Skeletal muscle tissue (tissue), 4 donors: ENCODE data around the gene VDAC1. TPM values are rescaled to one million over a fixed set of nuclear protein-coding genes. Genes with fewer than 3 reads are reported as not detected.

Source experiments
- H3K27ac ChIP-seq: one replicate; pipeline ENCODE4 v1.7.0; 2013; ENCODE audit warnings: mild to moderate bottlenecking, low read depth, low read length, inconsistent platforms
- H3K27me3 ChIP-seq, 3 donors: one replicate each; pipeline ENCODE4 v1.7.0; 2013; ENCODE audit warnings: low read length in 3 of 3; ENCODE audit not compliant: control insufficient read depth in 3 of 3, insufficient read depth in 3 of 3
- H3K36me3 ChIP-seq, 3 donors: one replicate each; pipeline ENCODE4 v1.7.0; 2013; ENCODE audit warnings: low read length in 3 of 3; ENCODE audit not compliant: control insufficient read depth in 3 of 3, insufficient read depth in 3 of 3
- H3K4me1 ChIP-seq, 3 donors: one replicate each; pipeline ENCODE4 v1.7.0; 2013; ENCODE audit warnings: low read length in 3 of 3, mild to moderate bottlenecking in 3 of 3; ENCODE audit not compliant: control insufficient read depth in 3 of 3, insufficient read depth in 3 of 3
- H3K4me3 ChIP-seq, 3 donors: one replicate each; pipeline ENCODE4 v1.7.0; 2013; ENCODE audit warnings: low read length in 3 of 3
- H3K9ac ChIP-seq, 3 donors: one replicate each; pipeline ENCODE4 v1.7.0; 2013; ENCODE audit warnings: low read length in 3 of 3, mild to moderate bottlenecking in 3 of 3, moderate library complexity in 2 of 3, low read depth in 1 of 3
- H3K9me3 ChIP-seq, 3 donors: one replicate each; pipeline ENCODE4 v1.7.0; 2013; ENCODE audit warnings: low read length in 3 of 3; ENCODE audit not compliant: control insufficient read depth in 3 of 3
- total RNA-seq: library from RNA; depleted of rRNA; stranded (reverse); fragments of >200 nt; gene quantifications from one replicate; pipeline ENCODE4 v1.2.3, GENCODE V29; 2014
- donor health status: Osteomylitis.

VDAC1 gene
- total RNA-seq, 1 donor from 2014 or later: 257 TPM

DNA sequence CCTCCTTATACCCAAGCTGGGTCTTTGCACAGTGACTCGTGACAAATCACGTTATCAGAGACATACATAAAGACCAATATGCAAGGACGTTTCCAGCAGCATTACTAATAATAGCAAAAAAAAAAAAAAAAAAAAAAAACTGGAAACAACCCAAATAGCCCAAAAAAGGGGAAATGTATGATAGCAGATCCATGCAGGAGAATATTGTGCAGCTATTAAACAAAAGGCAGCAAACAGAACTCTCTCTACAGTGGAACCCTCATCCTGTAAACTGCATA, 74.0 kb downstream of the VDAC1 start:
- H3K27ac ChIP-seq: no peak overlapping the region

DNA sequence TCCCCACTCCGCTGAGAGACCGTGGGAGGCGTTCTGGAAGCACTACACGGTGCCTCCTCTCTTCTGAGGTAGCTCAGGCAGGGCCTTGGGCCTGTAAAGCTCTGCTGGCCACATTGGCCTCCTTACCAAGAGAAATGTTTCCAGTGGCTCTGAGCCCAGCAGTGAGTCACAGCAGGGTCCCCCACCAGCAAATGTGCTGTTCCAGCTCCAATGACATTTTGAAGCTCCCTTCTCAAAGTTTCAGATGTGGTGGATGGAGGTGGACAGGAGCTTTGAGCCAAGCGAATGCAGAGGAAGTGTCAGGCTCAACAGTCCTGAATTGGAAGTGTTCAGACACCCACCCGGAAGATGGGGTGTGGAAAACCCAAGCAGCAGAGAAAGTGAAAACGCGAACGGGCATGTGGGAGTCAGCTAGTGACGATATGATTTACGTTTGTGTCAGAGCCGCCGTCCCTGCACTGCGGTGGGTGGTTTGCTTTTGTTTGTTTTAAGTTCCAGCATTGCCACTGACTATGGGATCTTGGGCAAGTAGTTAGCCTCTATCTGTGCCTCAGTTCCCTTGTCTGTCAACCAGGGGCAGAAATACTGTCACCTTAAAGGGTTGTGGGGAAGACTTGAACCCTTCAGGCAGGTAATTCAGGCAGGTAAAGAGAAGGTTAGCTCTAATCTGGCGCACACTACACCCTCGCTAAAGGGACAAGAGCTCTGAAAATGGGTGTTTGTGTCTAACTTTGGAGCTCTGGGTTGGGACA, 74.5 kb downstream of the VDAC1 start:
- H3K36me3 ChIP-seq: no peaks in the 10 kb centered on the region
- H3K9ac ChIP-seq: no peak overlapping the region
- H3K27ac ChIP-seq: no peak overlapping the region
- H3K27me3 ChIP-seq: peaks cover 0 to 5% (median 4%) of the 10 kb centered on the region in 3 donors
- H3K4me1 ChIP-seq: peaks cover 8 to 26% (median 10%) of the 10 kb centered on the region in 3 donors
- H3K9me3 ChIP-seq: no peaks in the 10 kb centered on the region
- no peak overlapping the region for H3K4me3 ChIP-seq

More for the DNA sequence above, 74.0 kb downstream of the VDAC1 start:
- Histone ChIP-seq H3K9ac (no peak overlapping the region), H3K9me3 (no peaks in the 10 kb centered on the region), H3K4me3 (no peak overlapping the region), H3K27me3 (peaks cover 0 to 4% (median 2%) of the 10 kb centered on the region in 3 donors), H3K36me3 (no peaks in the 10 kb centered on the region), H3K4me1 (peaks cover 11 to 31% (median 14%) of the 10 kb centered on the region in 3 donors)

DNA sequence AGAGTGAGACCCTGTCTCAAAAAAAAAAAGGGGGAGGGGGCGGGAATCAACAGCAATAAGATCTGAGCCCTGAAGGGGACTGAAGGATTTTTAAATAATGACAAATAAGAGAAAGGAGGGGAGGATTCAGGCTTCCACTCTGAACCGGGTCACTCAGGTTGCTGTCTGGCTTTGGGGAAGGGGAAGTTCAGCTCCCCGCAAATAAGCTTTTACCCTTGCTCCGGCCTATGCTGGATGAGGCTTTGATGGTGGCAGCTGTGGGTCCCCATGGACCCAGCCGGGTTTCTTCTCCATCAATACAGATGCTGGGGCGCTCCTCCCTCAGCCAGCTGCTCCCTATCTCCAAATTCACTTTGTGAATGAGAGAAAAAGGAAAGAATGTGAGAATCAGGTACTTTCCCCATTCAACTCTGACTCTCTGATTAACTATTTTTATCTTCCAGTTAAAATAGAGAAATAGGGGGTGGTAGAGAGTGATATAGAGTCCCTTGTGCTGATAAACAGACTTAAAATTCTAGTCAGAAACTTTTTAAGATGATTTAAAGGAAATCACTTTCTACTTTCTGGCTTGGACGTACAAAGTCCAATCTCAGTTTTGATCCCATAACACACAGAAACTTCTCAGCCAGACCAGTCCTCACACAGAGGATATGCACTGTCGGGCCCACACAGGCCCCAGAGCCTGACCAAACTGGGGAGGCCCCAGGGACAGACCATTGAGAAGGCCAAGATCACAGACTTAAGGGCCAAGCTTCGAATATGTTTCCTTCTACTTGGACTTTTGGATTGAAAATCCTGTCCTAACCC, 76.0 kb downstream of the VDAC1 start:
- no peak overlapping the region for H3K4me3 ChIP-seq
- H3K27ac ChIP-seq: no peak overlapping the region
- peaks cover 0 to 7% (median 4%) of the 10 kb centered on the region in 3 donors for H3K27me3 ChIP-seq
- no peaks in the 10 kb centered on the region for H3K36me3 ChIP-seq
- H3K9me3 ChIP-seq: no peaks in the 10 kb centered on the region
- no peak overlapping the region for H3K9ac ChIP-seq
- H3K4me1 ChIP-seq: peaks cover 4 to 16% (median 5%) of the 10 kb centered on the region in 3 donors

DNA sequence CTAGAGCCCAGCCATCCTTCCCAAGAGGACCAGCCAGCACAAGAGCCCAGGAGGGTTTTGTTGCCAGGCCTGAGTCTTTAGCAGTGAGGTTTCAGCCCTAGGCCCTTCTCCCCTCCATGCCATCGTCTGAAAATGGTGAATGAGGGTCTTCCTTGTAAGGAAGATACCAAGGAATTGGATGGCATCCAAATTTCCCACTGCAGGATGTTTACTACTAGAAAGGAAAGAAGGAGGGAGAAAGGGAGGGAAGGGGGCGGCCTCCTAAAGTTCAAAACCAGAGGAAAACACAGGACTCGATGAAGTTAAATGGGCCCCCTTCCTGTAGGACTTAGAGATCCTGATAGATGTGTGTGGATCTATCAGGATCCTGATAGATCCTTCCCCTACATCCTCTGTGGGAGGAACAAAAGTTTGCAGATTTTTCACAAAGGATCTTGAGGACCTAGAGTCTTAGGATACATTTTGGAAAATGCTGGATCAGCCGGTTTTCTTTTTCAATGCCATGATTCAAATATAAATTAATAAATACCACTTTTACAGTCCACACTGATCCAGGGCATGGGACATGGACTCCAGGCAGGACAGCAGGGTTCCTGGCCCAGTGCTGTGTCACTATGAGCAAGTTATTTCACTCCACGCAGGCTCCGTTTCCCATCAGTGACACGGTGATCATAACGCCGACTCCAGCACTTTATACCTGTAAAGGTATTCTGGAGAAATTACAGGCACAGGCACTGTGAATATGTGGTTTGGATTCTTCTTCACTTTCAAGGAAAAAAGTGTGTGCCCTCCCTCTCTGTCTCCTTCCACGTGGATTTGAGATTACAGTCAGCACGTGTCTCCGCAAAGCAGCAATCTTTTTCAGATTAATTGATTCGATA, 77.2 kb downstream of the VDAC1 start:
- Histone ChIP-seq H3K9me3 (no peaks in the 10 kb centered on the region), H3K4me1 (peaks cover 4 to 10% (median 5%) of the 10 kb centered on the region in 3 donors), H3K27ac (no peak overlapping the region), H3K27me3 (peaks cover 0 to 6% (median 4%) of the 10 kb centered on the region in 3 donors), H3K9ac (no peak overlapping the region), H3K36me3 (no peaks in the 10 kb centered on the region), H3K4me3 (no peak overlapping the region)

DNA sequence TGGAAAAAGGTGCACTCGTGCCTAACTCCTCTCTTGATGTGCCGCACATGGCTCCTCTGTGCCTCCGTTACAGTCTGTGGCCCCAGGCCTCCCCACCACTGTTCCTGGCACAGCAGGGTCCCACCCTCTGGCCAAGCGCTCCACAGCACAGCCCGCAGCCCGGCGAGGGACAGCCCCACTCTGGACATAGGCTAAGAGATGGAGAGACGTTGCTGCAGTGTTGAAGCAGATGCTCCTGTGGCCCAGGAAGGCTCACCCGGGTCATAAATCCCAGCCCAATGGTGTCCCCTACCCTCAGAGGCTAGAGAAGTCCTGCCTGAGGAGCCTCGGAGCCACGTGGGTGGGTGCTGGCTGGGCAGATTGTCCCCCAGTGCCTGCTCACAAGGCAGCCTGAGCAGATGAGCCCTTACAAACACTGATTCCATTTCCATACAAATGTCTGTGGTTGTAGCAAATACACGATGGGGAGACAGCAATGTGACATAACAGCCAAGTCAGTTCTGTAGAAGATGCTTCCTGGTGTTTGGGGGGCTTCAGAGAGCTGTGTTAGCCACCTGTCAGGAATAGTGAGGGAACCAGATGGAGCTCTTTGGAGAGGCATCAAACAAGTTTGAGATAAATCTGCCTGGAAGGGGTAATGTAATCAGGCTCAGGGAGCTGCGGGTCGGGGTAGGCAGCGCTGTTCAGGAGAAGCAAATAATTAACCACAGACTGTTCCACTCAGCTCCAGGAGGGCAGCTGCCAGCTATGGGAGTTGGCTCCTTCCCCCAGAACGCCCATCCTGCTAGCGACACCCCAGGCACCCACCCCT, 78.1 kb downstream of the VDAC1 start:
- H3K4me3 ChIP-seq: no peak overlapping the region
- peaks cover 4 to 10% (median 5%) of the 10 kb centered on the region in 3 donors for H3K4me1 ChIP-seq
- no peaks in the 10 kb centered on the region for H3K9me3 ChIP-seq
- no peaks in the 10 kb centered on the region for H3K36me3 ChIP-seq
- no peak overlapping the region for H3K9ac ChIP-seq
- peaks cover 0 to 5% (median 4%) of the 10 kb centered on the region in 3 donors for H3K27me3 ChIP-seq
- no peak overlapping the region for H3K27ac ChIP-seq

DNA sequence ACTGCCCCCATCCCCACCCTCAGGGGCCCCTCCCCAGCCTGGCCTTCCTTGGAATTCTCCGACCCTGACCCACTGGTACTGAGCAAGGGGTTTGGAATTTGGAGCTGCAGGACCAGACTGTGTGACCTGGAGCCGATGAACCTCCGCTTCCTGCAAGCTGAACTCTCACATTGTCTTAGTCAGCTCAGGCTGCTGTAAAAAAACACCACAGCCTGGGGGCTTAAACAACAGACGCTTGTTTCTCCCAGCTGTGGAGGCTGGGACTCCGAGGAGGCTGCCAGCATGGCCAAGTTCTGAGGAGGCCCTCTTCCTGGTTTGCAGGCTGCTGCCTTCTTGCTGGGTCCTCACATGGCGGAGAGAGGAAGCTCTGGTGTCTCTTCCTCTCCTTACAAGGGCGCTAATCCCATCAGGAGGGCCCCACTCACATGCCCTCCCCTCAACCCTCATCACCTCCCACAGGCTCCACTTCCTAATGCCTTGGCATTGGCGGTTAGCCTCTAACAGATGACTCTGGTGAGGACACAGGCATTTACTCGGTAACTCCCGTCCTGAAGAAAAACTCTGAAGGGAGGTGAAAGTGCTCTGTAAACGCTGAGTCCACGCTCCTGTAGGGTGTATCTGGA, 78.8 kb downstream of the VDAC1 start:
- Histone ChIP-seq H3K27ac (no peak overlapping the region), H3K9ac (no peak overlapping the region), H3K9me3 (no peaks in the 10 kb centered on the region), H3K27me3 (peaks cover 0 to 5% (median 4%) of the 10 kb centered on the region in 3 donors), H3K36me3 (no peaks in the 10 kb centered on the region), H3K4me3 (no peak overlapping the region), H3K4me1 (peaks cover 4 to 10% (median 5%) of the 10 kb centered on the region in 3 donors)

DNA sequence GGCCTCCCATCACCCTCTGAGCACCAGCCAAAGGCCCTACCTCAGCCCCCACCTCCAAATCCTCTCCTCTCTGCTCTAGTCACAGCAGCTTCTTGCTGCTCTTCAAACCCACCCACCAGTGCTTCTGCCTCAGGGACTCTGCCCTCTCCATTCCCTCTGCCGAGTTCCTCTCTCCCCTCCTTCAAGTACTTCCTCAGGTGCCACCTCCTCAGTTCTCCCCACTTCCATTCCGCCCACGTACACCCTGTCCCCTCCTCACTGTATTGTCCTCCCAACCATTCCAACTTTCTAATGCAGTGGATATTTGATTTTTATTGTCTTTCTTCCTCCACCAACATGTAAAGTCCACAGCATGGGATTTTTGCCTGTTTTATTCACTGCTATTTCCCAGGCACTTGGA, 79.5 kb downstream of the VDAC1 start:
- Histone ChIP-seq H3K27me3 (peaks cover 0 to 5% (median 4%) of the 10 kb centered on the region in 3 donors), H3K27ac (no peak overlapping the region), H3K9ac (no peak overlapping the region), H3K36me3 (no peaks in the 10 kb centered on the region), H3K9me3 (no peaks in the 10 kb centered on the region), H3K4me3 (no peak overlapping the region), H3K4me1 (peaks cover 3 to 10% (median 4%) of the 10 kb centered on the region in 3 donors)

DNA sequence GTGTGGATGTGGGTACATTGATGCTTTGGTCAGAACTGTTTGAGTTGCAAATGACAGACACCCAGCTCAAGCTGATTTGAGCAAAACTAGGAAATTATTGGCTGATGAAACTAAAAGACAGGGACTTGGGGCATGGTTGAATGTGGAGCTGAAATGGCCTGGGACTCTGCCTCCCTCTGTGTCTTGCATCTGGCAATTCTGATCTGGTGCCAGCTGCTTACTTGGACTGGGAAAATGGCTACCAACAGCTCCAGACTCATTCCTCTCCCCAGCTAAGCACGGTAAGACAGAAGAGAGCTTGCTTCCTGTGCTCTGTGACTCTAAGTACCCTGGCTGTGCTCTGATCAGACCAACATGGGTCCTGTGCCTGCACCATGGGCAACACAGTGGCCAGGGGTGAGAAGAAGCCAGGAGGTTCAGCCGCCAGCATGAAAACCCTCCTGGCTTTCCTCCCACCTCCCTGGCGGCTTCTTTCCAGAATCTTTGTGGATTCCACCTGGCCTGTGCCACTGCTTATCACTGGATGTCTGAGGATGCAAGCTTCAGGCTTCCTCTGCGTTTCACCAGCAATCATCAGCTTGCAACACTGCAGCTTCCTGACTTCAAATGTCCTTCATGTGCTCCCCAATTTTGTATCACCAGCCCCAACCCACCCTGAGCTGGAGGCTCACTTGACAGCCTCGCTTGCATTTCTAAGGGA, 80.4 kb downstream of the VDAC1 start:
- H3K4me1 ChIP-seq: peaks cover 0 to 5% (median 4%) of the 10 kb centered on the region in 3 donors
- H3K27ac ChIP-seq: no peak overlapping the region
- no peaks in the 10 kb centered on the region for H3K36me3 ChIP-seq
- H3K9me3 ChIP-seq: no peaks in the 10 kb centered on the region
- H3K9ac ChIP-seq: no peak overlapping the region
- peaks cover 0 to 5% (median 4%) of the 10 kb centered on the region in 3 donors for H3K27me3 ChIP-seq
- no peak overlapping the region for H3K4me3 ChIP-seq
